NCI-H1694 treated with DMSO at 0.1 percent for 48 hours (cell line): Measurements from ENCODE around the gene SETX.

Experiments used
- DNase-seq: peaks from one replicate; lab custom pipeline; 2025; lab: John Stamatoyannopoulos, UW

The SETX gene

GRCh38 chr9:132351404-132352045 is 3.3 kb downstream of the SETX start:
- no peak for DNase-seq

GRCh38 chr9:132350861-132351315 is 3.9 kb downstream of the SETX start:
- no peak for DNase-seq

- DNase-seq, result no peak
Observed at GRCh38 chr9:132348676-132349075, 6.1 kb downstream of the SETX start.

- no peak for DNase-seq
Observed at GRCh38 chr9:132346177-132346576, 8.6 kb downstream of the SETX start.

- no peak for DNase-seq
Observed at GRCh38 chr9:132341177-132341840, 13.5 kb downstream of the SETX start.

- no peak for DNase-seq
Observed at GRCh38 chr9:132334364-132334763, 20.4 kb downstream of the SETX start.

- DNase-seq, result no peak
Observed at GRCh38 chr9:132333556-132333955, 21.2 kb downstream of the SETX start.

GRCh38 chr9:132328580-132328979 is 26.2 kb downstream of the SETX start:
- no peak for DNase-seq

GRCh38 chr9:132327537-132327936 is 27.2 kb downstream of the SETX start:
- DNase-seq, result no peak

- no peak for DNase-seq
Observed at GRCh38 chr9:132324425-132324824, 30.4 kb downstream of the SETX start.

- no peak for DNase-seq
Observed at GRCh38 chr9:132319421-132320110, 35.2 kb downstream of the SETX start.

GRCh38 chr9:132312873-132313272 is 41.9 kb downstream of the SETX start:
- DNase-seq, result no peak

- no peak for DNase-seq
Observed at GRCh38 chr9:132312426-132312825, 42.4 kb downstream of the SETX start.

- DNase-seq, result no peak
Observed at GRCh38 chr9:132311978-132312377, 42.8 kb downstream of the SETX start.

GRCh38 chr9:132309056-132309455 is 45.7 kb downstream of the SETX start:
- DNase-seq, result no peak

GRCh38 chr9:132301521-132301920 is 53.3 kb downstream of the SETX start:
- no peak for DNase-seq

- DNase-seq, result no peak
Observed at GRCh38 chr9:132299221-132299620, 55.6 kb downstream of the SETX start.

GRCh38 chr9:132295181-132295580 is 59.6 kb downstream of the SETX start:
- no peak for DNase-seq

GRCh38 chr9:132293145-132293721 is 61.6 kb downstream of the SETX start:
- DNase-seq, result no peak

GRCh38 chr9:132288966-132289365 is 65.8 kb downstream of the SETX start:
- no peak for DNase-seq

- DNase-seq, result no peak
Observed at GRCh38 chr9:132288361-132288760, 66.4 kb downstream of the SETX start.

GRCh38 chr9:132287256-132287760 is 67.5 kb downstream of the SETX start:
- DNase-seq, result no peak

- DNase-seq, result no peak
Observed at GRCh38 chr9:132283863-132284262, 70.9 kb downstream of the SETX start.
